Activated T-cell treated with anti-CD3 and anti-CD28 coated beads, Interleukin-2, amount 50 U/mL, for 4 hours (primary cell): ENCODE data around the gene FOXB2. TPM values are rescaled to one million over a fixed set of nuclear protein-coding genes. Genes with fewer than 3 reads are reported as not detected.

Experiments
- ATAC-seq, 2 donors: fragments of 200-7000 bp; cut with Tn5 transposase; one replicate each; pipeline ENCODE4 v1.10.0; 2021
- DNase-seq: peaks from one replicate; pipeline ENCODE4 v3.0.0-alpha.2; 2020
- H3K27me3 Mint-ChIP-seq: one replicate; pipeline ENCODE4 v1.8.0; 2021; ENCODE audit warnings: low read depth, mixed read lengths
- H3K36me3 Mint-ChIP-seq: one replicate; pipeline ENCODE4 v1.8.0; 2022; ENCODE audit warnings: mixed read lengths; ENCODE audit not compliant: insufficient read depth
- H3K4me1 Mint-ChIP-seq: one replicate; pipeline ENCODE4 v1.8.0; 2021; ENCODE audit warnings: low read depth, mixed read lengths
- H3K4me3 Mint-ChIP-seq: one replicate; pipeline ENCODE4 v1.8.0; 2021; ENCODE audit warnings: mild to moderate bottlenecking, moderate library complexity, mixed read lengths
- H3K9me3 Mint-ChIP-seq: one replicate; pipeline ENCODE4 v1.8.0; 2021; ENCODE audit warnings: mixed read lengths
- total RNA-seq, 3 donors: library from RNA; stranded (reverse); gene quantifications; one replicate each; pipeline ENCODE4 v1.2.1, GENCODE V29; 2021

The FOXB2 gene
- total RNA-seq, 3 donors from 2014 or later = not detected

DNA sequence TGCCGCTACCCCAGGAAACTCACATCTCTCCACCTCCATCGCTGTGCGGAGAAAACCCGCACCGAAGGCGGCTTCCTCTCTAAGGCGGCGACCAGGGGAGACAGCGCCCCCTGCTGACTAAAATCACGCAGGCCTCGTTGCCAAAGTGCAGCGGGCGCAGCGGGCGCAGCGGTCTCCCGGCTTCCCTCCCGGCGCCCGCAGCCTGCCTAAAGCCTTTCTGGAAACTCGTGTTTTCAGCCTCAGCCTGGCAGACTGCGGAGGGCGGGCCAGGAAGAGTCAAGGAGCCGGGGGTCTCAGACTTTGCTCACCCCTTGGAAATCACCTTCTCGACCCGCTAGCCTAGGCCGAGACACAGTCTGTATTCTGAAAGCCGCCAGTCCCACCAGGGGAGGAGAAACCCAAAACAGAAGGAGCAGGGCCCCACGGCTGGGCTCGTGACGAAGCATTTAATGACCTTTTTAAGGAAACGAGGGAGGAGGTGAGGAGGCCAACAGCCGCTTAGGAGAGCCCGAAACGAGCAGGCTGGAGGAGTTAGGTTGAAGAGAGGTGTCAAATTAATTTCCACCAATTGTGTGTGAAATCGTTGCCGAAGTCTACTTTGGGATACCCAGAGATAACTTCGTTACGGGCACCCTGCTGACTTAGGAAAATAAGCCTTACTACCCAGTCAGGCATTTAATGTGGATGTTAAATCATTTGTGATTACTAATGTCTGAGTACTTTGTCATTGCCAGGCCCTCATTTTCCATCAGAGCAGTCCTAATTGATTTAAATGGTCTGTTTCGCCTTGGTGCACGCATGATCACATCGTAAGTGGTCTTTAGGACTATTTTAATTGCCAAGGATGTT lies 7.3 kb upstream of the FOXB2 start:
- DNase-seq (peak; percentile 38), ATAC-seq (peak; percentile 79 to 82)
- H3K36me3 Mint-ChIP-seq = no peaks in the 10 kb centered on the region
- H3K4me1 Mint-ChIP-seq = peaks cover 4% of the 10 kb centered on the region
- H3K27me3 Mint-ChIP-seq = peaks cover 67% of the 10 kb centered on the region
- H3K9me3 Mint-ChIP-seq = no peaks in the 10 kb centered on the region
- peak overlapping the region; percentile 11 for H3K4me3 Mint-ChIP-seq

DNA sequence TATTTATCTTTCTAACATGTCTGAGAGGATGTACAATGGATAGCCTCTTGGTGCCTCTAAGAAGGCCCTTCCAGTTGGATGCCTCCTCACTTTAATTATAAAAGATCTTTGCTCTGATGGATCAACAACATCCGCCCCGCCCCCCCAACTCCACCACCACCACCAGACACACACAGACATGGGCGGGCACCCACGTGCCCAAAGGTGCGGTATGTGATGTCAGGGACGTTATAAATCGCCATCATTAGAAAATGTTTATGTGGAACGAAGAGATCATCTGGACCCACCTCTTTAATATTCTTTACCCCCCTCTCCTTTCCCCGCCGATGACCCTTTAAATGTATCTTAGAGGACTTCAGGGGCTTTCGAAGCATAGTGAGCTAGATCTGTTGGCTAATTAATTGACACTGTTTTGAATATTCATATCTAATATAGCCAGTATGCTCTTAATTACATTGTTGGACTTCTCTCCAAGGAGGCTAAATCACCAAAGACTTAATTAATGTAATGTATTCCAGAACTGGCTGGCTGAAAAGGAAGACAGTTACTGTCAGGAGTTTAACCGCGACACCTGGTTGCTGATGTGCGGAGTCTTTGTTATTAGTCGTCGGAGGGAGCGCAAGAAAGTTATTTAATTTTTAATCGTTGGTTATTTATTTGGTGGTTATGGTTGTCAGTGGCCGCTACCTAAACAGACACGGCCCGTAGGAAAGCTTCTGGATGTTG lies 6.1 kb upstream of the FOXB2 start:
- no peak for ATAC-seq
- no peak overlapping the region for H3K4me3 Mint-ChIP-seq
- H3K27me3 Mint-ChIP-seq = peaks cover 73% of the 10 kb centered on the region
- no peaks in the 10 kb centered on the region for H3K36me3 Mint-ChIP-seq
- peaks cover 10% of the 10 kb centered on the region for H3K4me1 Mint-ChIP-seq
- no peak for DNase-seq
- no peaks in the 10 kb centered on the region for H3K9me3 Mint-ChIP-seq

DNA sequence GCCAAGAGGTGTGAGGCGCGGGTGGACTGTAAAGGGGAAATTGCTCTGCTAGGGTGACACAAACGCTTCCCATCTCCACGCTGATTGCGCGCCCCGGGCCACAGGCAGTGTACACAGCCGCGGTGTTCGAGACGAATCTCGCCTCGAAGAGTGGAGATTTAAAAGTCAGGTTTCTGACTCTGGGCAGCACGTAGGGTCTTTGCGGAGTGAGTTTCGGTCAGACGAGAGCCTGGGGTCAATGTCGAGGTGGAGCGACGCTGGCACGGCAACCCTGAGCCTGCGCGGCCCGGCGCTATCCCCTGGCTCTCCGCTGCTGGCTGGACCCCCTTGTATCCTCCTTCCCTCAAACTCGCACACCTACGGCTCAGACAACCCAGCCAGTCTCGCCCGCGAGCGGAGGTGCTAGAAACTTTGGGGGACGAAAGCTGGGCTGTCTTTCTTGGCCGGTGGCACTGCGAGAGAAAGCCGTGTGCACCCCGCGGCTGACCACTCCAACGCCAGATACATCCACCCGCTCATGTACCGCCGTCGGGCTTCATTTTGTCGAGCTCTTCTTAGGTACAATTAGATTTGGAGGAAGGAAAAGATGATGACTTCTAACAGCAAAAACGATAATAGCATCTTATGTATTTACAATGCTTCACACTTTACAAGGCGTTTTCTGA lies 5.4 kb upstream of the FOXB2 start:
- Mint-ChIP-seq H3K36me3 (no peaks in the 10 kb centered on the region), H3K4me1 (peaks cover 12% of the 10 kb centered on the region), H3K9me3 (no peaks in the 10 kb centered on the region), H3K27me3 (peaks cover 77% of the 10 kb centered on the region), H3K4me3 (no peak overlapping the region)
- ATAC-seq (no peak), DNase-seq (no peak)

DNA sequence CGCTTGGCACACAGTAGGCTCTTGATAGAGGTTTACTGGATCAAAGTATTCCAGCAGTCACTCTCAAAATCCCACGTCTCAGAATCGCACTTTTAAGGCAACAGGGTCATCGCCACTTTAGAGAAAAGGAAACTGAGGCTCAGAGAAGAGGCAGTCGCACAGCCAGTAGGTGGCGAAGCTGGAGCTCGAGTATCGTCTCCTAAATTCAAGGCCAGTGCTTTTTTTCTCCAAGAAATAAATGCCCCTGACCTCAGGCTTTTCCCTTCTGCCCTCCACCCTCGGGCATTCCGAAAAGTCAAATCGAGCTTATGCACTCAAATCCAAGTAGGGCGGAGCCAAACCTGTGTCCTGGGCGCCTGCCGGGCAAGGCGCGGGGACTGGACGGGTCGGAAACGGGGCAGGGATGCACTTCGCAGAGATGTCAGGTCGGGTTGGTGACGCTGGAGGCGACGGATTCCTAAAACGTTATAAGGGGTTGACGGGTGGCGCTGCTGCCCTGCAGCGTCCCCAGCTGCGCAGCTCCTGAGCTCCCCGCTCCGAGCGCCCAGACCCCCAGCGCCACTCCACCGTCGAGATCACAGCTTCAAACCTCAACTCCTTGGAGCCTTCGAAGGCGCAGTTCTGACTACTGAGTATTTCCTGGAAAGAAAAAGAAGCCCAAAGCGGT lies 4.7 kb upstream of the FOXB2 start:
- H3K36me3 Mint-ChIP-seq = no peaks in the 10 kb centered on the region
- ATAC-seq = no peak
- peaks cover 19% of the 10 kb centered on the region for H3K4me1 Mint-ChIP-seq
- no peak overlapping the region for H3K4me3 Mint-ChIP-seq
- no peak for DNase-seq
- H3K9me3 Mint-ChIP-seq = no peaks in the 10 kb centered on the region
- H3K27me3 Mint-ChIP-seq = peaks cover 84% of the 10 kb centered on the region

DNA sequence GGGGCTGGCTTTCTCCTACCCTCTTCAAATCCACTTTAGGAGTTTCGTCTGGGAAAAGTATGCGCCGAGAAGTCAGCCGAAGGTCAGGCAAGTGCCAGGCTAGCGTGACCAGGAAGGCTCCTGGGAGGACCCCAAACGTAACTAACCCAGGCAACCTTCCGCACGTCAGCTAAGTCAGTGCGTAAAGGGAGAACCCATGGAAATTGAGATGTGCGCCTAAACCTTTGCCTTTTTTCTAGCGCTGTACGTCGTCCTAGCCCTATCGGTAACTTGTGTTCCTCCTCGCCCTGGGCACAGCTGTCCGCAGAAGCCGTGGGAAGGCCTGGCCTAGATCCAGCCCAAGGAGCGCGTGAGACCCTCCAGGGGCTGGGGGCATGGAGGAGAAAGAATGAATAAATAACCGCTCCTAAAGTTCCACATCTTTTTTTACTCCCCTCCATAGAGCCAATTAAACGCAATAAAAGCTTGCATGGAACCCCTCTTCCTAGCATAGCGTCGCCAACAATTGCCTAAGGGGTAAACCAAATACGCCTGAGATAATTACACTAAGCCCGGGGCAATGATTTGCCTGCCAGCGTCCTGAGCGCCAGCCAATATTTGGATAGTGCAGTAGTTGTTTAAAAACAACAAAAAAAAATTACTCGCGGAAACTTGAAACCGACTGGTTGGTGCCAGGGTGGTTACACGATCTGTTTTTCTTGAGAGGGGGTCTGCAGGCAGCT lies 4.0 kb upstream of the FOXB2 start:
- DNase-seq (no peak), ATAC-seq (no peak)
- Mint-ChIP-seq H3K4me1 (peaks cover 20% of the 10 kb centered on the region), H3K4me3 (no peak overlapping the region), H3K36me3 (no peaks in the 10 kb centered on the region), H3K27me3 (peaks cover 85% of the 10 kb centered on the region), H3K9me3 (no peaks in the 10 kb centered on the region)

DNA sequence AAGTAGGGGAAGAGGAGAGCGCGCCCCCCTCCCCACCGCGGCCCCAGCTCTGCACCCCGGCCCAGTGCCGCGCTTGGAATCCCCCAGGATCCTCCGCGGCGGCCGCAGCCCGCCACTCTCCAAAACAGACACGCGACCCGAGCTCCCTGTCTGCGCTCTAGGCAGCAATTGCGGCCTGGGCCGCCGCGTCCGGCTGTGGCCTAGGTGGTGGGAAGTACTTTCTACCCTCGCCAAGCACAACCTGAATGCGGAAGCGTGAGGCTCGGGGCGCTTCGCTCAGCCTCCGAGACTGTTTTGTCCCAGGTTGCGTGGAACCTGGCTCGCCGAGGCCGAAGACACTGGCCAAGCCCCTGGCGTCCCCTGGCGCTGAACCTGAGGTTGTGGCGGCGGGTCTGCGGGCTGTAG lies 3.3 kb upstream of the FOXB2 start:
- DNase-seq (no peak), ATAC-seq (no peak)
- H3K4me3 Mint-ChIP-seq = no peak overlapping the region
- no peaks in the 10 kb centered on the region for H3K36me3 Mint-ChIP-seq
- no peaks in the 10 kb centered on the region for H3K9me3 Mint-ChIP-seq
- peaks cover 24% of the 10 kb centered on the region for H3K4me1 Mint-ChIP-seq
- H3K27me3 Mint-ChIP-seq = peaks cover 84% of the 10 kb centered on the region

DNA sequence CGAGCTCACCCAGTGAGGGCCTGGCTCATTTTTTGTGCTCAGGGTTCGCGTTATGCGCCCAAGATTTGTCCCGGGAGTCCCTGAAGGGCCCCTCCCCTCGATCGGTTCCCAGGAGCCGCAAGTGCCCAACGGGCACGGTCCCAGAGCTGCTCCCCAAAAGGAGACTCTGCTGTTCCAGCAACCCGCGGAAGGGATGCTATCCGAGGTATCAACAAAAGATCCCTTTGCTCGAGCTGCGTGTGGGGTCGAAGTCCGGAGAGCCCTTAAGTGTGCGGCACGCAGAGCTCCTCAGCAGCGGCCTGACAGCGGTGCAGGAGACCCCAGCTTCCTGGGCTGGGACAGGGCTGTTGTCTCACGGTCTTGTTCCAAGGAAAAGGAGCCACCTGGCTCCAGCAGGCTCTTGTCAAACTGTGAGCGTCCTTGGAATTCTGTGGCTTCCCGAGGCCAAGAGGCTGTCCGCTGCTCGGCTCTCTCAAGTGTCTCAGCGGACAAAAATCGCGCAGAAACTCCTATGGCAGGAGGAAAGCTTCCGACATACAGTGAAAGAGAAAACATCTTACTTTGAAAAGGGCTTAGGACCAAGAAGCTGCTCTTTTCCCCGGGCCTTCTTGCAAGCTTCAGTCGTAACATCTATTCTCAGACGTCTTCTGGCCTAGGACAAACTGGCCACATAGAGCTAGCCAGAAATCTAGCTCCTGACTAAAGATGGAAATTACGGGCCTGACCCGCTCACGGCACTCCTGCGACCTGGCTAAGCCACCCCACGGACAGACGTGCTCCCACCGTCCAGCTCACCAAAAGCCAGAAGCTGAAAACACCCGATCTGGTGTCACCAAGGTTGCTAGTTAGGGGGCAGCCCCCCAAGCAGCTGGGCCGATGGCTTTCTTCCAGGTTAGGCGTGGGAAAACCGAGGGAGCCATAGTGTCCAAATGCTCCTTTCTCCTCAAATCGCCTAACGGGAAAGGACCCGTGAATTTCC lies 2.6 kb upstream of the FOXB2 start:
- Mint-ChIP-seq H3K4me3 (no peak overlapping the region), H3K9me3 (no peaks in the 10 kb centered on the region), H3K36me3 (no peaks in the 10 kb centered on the region), H3K27me3 (peaks cover 87% of the 10 kb centered on the region), H3K4me1 (peaks cover 30% of the 10 kb centered on the region)
- DNase-seq (no peak), ATAC-seq (no peak)

DNA sequence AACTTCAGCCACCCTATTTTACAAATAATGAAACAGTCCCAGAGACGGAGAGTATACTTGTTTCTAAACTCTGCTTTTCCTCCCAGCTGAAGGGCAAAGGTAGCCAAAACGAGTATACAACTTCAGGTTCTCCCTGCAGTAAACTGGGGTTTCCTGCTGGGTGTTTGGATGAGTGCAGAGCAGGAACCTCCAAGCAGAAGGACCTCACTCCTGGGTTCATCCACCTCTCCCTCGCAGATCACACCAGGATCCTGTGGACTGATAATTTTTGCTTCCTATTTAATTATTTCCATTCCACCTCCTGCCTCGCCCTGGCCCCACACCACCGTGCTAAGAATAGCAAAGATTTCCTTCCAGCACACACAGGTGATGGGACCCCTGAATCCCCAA lies 2.0 kb upstream of the FOXB2 start:
- Mint-ChIP-seq H3K27me3 (peaks cover 87% of the 10 kb centered on the region), H3K36me3 (no peaks in the 10 kb centered on the region), H3K9me3 (no peaks in the 10 kb centered on the region), H3K4me3 (no peak overlapping the region), H3K4me1 (peaks cover 34% of the 10 kb centered on the region)
- DNase-seq (no peak), ATAC-seq (no peak)

DNA sequence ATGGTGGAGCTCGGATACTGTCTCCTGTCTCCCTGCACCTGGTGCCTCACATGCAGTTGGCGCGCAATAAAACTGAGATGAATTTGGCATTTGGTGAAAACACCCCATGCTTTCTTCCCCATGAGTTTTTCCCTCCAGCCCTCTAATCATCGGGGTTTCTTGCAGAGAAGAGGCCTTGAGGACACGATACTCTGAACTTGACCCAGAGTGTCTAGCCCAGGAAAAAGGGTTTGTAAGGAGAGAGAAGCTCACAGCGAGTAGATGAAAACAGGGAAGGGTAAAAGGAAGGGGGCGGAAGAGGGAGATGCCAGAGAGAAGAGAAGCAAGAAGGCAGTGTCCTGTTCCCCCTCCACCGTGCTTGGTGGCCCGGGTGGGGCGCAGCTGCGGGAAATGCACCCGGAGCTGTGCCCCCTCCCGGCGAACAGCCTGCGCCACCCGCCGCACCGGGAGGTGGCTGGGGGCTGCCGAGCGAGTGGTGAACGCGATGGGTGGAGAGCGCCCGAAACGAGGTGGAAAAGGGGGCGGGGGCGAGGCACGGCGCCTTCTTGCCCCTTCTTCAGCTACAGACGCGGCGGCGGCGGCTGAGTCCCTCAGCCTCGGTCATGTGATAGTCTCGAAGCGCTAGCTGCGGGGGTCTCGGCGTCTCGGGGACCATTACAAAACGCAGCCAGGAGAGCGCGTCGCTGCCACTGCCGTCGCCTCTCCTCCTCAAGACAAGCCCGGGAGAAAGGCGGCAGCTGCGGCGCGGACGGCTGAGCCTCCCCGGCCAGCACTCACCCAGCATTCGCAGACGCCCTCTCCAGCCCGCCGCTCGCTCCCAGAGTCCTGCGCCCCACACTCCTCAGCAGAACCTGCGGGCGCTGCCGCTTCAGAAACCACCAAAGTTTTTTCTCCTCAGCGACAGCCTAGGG lies 1.1 kb upstream of the FOXB2 start:
- Mint-ChIP-seq H3K27me3 (peaks cover 86% of the 10 kb centered on the region), H3K9me3 (no peaks in the 10 kb centered on the region), H3K36me3 (no peaks in the 10 kb centered on the region), H3K4me1 (peaks cover 37% of the 10 kb centered on the region), H3K4me3 (no peak overlapping the region)
- no peak for DNase-seq
- no peak for ATAC-seq

DNA sequence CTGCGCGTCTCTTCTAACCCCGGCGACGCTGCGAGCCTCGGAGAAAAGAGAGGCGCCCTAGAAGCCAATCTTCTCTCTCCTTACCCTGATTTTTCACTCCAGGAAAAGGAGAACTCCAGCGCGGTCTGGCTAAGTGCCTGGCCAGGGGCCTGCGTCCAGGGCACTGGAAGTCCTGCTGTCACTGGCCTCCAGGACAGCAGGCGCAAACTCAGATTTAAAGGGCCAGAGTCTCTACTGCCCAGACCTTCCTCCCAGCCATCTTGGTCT lies 553 bp upstream of the FOXB2 start:
- Mint-ChIP-seq H3K9me3 (no peaks in the 10 kb centered on the region), H3K4me3 (peak overlapping the region; percentile 54), H3K27me3 (peaks cover 86% of the 10 kb centered on the region), H3K36me3 (no peaks in the 10 kb centered on the region), H3K4me1 (peaks cover 37% of the 10 kb centered on the region)
- DNase-seq = no peak
- no peak for ATAC-seq

DNA sequence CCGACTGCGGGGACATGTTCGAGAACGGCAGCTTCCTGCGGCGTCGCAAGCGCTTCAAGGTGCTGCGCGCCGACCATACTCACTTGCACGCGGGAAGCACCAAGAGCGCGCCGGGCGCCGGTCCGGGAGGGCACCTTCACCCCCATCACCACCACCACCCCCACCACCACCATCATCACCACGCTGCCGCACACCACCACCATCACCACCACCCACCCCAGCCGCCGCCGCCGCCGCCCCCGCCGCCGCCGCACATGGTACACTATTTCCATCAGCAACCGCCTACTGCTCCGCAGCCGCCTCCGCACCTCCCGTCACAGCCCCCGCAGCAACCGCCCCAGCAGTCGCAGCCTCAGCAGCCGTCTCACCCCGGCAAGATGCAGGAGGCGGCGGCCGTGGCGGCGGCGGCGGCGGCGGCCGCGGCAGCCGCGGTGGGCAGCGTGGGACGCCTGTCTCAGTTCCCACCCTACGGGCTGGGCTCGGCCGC lies 514 bp downstream of the FOXB2 start:
- peaks cover 86% of the 10 kb centered on the region for H3K27me3 Mint-ChIP-seq
- no peaks in the 10 kb centered on the region for H3K36me3 Mint-ChIP-seq
- peak in 1 of 2 donors; percentile 11 for ATAC-seq
- no peaks in the 10 kb centered on the region for H3K9me3 Mint-ChIP-seq
- no peak for DNase-seq
- H3K4me3 Mint-ChIP-seq = no peak overlapping the region
- H3K4me1 Mint-ChIP-seq = peaks cover 37% of the 10 kb centered on the region
